Vagina (tissue), 2 donors: ENCODE data around the gene NPAS3. TPM values are rescaled to one million over a fixed set of nuclear protein-coding genes. Genes with fewer than 3 reads are reported as not detected.

ENCODE experiments used
- DNase-seq, 2 donors: peaks; one replicate each; pipeline ENCODE4 v3.0.0-alpha.2; 2017; ENCODE audit errors: extremely low spot score in 2 of 2
- H3K27ac ChIP-seq: fragments of 200-600 bp; sonication (generic); one replicate; pipeline ENCODE4 v1.5.1; 2019
- H3K27me3 ChIP-seq: fragments of 200-600 bp; sonication (generic); one replicate; pipeline ENCODE4 v1.5.1; 2019
- H3K36me3 ChIP-seq, 2 donors: fragments of 200-600 bp; sonication (generic); one replicate each; pipeline ENCODE4 v1.5.1; 2017 to 2019
- H3K4me1 ChIP-seq: fragments of 200-600 bp; sonication (generic); one replicate; pipeline ENCODE4 v1.5.1; 2019
- H3K4me3 ChIP-seq, 2 donors: fragments of 200-600 bp; sonication (generic); 1 replicate in 1 of 2; 2 replicates in 1 of 2; pipeline ENCODE4 v1.5.1; 2016 to 2019
- H3K9me3 ChIP-seq: fragments of 200-600 bp; sonication (generic); one replicate; pipeline ENCODE4 v1.5.1; 2019
- POLR2A ChIP-seq, 2 donors: fragments of 450-650 bp; IDR thresholded peaks; one replicate each; pipeline ENCODE4 v1.6.1; 2017; ENCODE audit warnings: antibody characterized with exemption in 2 of 2, mild to moderate bottlenecking in 2 of 2, moderate library complexity in 2 of 2
- POLR2AphosphoS5 ChIP-seq, 2 donors: sonication (generic); formaldehyde crosslinking; IDR thresholded peaks; one replicate each; pipeline ENCODE4 v1.9.0; 2017; ENCODE audit warnings: antibody characterized with exemption in 2 of 2, mild to moderate bottlenecking in 2 of 2, low read depth in 1 of 2; ENCODE audit not compliant: insufficient read depth in 1 of 2
- intact Hi-C: fragments of 100-400 bp; cut with DNase I; formaldehyde crosslinking; loops from one replicate; pipeline ENCODE4 v1.15.1; 2023
- total RNA-seq: library from RNA; depleted of rRNA; stranded (reverse); fragments of >200 nt; gene quantifications from one replicate; pipeline ENCODE4 v1.2.3, GENCODE V29; 2016
- TF ChIP-seq, protein P1 (sequence below), 3 experiments: fragments of 450-650 bp in 2 of 3; fragments of 200-600 bp in 1 of 3; sonication (generic) in 1 of 3; IDR thresholded peaks; one replicate each; pipeline ENCODE4 v1.5.1; 2017 to 2019; ENCODE audit warnings: antibody characterized with exemption in 3 of 3, mild to moderate bottlenecking in 2 of 3, moderate library complexity in 2 of 3

The NPAS3 gene
- total RNA-seq, 1 donor from 2014 or later, result 1.2 TPM

DNA sequence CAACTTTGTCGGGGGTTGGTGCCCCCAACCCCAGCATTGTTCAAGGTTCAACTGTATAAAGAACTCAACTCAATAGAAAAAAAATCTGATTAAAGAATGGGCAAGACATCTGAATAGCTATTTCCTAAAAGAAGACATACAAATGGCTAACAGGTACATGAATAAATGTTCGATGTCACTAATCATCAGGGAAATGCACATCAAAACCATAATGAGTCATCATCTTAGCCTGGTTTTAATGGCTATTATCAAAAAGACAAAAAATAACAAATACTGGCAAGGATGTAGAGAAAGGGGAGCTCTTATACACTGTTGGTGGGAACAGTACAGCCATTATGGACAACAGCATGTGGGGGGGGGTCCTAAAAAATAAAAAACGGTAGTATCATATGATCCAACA lies 28.7 kb downstream of the NPAS3 start:
- Histone ChIP-seq H3K36me3 (no peaks in the 10 kb centered on the region), H3K27me3 (no peaks in the 10 kb centered on the region), H3K27ac (no peak overlapping the region), H3K4me1 (no peaks in the 10 kb centered on the region), H3K9me3 (no peaks in the 10 kb centered on the region), H3K4me3 (no peak overlapping the region)
- intact Hi-C loops, result no loop called here
- DNase-seq, result no peak
- TF ChIP-seq POLR2AphosphoS5 (IDR thresholded peaks at IDR 0.05; ENCODE audit: insufficient read depth in 1 of 2, low read depth in 1 of 2), result no peak

DNA sequence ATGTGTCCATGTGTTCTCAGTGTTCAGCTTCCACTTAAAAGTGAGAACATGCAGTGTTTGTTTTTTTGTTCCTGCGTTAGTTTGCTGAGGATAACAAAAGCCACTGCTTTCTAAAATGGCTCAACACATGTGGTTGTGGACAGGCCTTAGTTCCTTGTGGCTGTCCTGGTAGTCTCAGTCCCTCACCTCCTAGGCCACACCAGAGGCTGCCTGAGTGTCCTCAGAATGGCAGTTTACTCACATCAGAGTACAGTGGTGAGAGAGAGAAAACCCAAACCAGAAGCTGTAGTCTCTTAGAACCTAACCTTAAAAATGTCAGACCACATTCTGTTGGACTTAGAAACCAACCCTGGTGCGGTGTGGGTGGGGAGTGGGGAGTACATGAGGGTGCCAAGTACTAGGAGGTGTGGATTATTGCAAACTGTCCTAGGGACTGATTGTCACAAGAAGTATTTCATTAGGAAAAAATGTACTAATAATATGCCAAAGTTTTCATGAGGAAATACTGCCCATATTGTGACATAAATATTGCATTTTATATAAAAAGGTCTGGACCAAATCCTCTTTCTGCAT lies 30.4 kb downstream of the NPAS3 start:
- intact Hi-C loops, result no loop called here
- Histone ChIP-seq H3K36me3 (no peaks in the 10 kb centered on the region), H3K27me3 (no peaks in the 10 kb centered on the region), H3K4me3 (no peak overlapping the region), H3K9me3 (no peaks in the 10 kb centered on the region), H3K4me1 (no peaks in the 10 kb centered on the region), H3K27ac (no peak overlapping the region)
- TF ChIP-seq, protein P1, sequence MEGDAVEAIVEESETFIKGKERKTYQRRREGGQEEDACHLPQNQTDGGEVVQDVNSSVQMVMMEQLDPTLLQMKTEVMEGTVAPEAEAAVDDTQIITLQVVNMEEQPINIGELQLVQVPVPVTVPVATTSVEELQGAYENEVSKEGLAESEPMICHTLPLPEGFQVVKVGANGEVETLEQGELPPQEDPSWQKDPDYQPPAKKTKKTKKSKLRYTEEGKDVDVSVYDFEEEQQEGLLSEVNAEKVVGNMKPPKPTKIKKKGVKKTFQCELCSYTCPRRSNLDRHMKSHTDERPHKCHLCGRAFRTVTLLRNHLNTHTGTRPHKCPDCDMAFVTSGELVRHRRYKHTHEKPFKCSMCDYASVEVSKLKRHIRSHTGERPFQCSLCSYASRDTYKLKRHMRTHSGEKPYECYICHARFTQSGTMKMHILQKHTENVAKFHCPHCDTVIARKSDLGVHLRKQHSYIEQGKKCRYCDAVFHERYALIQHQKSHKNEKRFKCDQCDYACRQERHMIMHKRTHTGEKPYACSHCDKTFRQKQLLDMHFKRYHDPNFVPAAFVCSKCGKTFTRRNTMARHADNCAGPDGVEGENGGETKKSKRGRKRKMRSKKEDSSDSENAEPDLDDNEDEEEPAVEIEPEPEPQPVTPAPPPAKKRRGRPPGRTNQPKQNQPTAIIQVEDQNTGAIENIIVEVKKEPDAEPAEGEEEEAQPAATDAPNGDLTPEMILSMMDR (IDR thresholded peaks at IDR 0.05), result no peak
- TF ChIP-seq POLR2A (IDR thresholded peaks at IDR 0.05) (no peak), POLR2AphosphoS5 (IDR thresholded peaks at IDR 0.05; ENCODE audit: insufficient read depth in 1 of 2, low read depth in 1 of 2) (no peak)
- DNase-seq, result no peak

DNA sequence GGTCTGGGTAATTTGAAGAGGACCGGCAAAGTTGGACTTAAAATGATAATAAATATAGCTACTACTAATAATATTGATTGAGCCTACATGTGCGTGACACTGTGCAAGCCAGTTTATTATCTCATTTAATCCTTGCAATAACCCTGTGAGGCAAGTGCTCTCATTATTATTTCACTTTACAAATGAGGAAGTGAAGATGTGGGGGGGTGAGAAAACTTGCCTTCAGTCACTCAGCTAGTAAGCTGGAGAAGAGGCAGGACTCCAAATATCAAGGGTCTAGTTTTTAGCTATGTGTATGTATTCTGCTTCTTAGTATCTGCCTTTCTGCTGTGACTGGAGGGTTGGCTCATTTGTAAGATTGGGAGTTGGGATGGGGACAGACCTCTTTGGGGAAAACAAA lies 39.2 kb downstream of the NPAS3 start:
- TF ChIP-seq, protein P1 (IDR thresholded peaks at IDR 0.05), result no peak
- no peak for TF ChIP-seq POLR2AphosphoS5 (IDR thresholded peaks at IDR 0.05; ENCODE audit: insufficient read depth in 1 of 2, low read depth in 1 of 2)
- H3K36me3 ChIP-seq, result no peaks in the 10 kb centered on the region
- no peak for DNase-seq
- no peak overlapping the region for H3K4me3 ChIP-seq
- no peaks in the 10 kb centered on the region for H3K27me3 ChIP-seq
- no peaks in the 10 kb centered on the region for H3K4me1 ChIP-seq
- H3K27ac ChIP-seq, result no peak overlapping the region
- H3K9me3 ChIP-seq, result no peaks in the 10 kb centered on the region
- intact Hi-C loops, result no loop called here

DNA sequence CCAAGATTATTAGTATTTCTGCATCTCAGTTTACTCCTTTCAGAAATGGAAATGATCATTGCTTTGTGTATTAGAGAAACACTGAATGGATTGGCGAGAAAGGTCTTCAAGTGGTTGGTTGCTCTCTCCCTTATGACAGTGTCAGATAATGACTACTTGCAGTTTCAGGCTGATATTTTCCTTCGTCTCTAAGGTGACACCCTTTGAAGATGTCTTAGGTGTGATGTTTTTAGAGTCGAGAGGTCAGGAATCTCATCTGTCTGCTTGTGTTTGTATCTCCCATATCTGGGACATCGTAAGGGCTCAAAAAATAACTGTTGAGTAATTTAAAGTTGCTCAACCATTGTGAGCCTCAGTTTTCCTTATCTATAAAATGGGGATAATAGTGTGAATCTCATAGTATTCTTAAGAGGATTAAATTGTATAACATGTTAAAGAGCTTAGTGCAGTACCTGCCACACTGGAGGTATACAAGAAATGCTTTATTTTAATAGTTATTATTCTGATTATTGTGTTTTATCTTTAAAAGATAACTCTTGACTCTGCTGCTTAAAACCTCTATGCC lies 40.1 kb downstream of the NPAS3 start:
- TF ChIP-seq, protein P1 (IDR thresholded peaks at IDR 0.05), result no peak
- TF ChIP-seq POLR2AphosphoS5 (IDR thresholded peaks at IDR 0.05; ENCODE audit: insufficient read depth in 1 of 2, low read depth in 1 of 2), result no peak
- no peak for TF ChIP-seq POLR2A (IDR thresholded peaks at IDR 0.05)
- intact Hi-C loops, result no loop called here
- Histone ChIP-seq H3K4me3 (no peak overlapping the region), H3K4me1 (no peaks in the 10 kb centered on the region), H3K9me3 (no peaks in the 10 kb centered on the region), H3K27me3 (no peaks in the 10 kb centered on the region), H3K36me3 (no peaks in the 10 kb centered on the region), H3K27ac (no peak overlapping the region)
- DNase-seq, result no peak

DNA sequence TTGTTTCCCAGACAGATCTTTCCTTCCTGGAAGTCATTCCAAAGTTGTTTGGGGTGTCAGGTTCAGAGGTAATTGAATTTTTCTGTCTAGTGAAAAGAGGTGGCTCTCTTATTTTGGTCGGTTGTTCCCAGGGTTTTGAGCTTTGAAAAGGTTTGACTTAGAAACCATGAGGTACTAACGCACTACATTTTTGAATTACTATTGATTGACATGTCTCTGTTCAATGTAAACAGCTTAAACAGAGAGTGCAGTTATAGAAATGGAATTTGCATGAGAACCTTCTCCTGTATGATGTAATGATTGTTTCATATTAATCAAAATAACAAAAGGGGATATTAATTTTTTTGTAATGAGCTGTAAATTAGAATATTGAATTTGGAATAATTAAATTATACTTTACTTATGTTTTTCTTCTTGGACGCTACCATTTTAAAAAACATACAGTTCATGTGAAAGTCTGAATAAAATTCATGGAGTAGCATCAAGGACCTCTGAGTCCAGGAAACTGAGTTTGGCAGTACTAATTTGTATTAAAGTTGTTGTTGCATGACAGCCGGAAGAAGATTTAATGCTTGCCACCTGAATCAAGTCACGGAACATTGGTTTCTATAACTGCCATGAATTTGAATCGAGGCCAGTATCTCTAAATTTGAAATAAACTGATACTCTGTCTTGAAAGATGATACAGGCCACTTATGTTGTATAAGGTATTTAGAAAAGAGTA lies 41.7 kb downstream of the NPAS3 start:
- no peaks in the 10 kb centered on the region for H3K9me3 ChIP-seq
- intact Hi-C loops, result no loop called here
- no peak overlapping the region for H3K27ac ChIP-seq
- H3K4me1 ChIP-seq, result no peaks in the 10 kb centered on the region
- TF ChIP-seq, protein P1 (IDR thresholded peaks at IDR 0.05), result no peak
- TF ChIP-seq POLR2A (IDR thresholded peaks at IDR 0.05) (no peak), POLR2AphosphoS5 (IDR thresholded peaks at IDR 0.05; ENCODE audit: insufficient read depth in 1 of 2, low read depth in 1 of 2) (no peak)
- no peak overlapping the region for H3K4me3 ChIP-seq
- H3K27me3 ChIP-seq, result no peaks in the 10 kb centered on the region
- DNase-seq, result no peak
- H3K36me3 ChIP-seq, result no peaks in the 10 kb centered on the region
